Endothelial cell of umbilical vein (primary cell): ENCODE data around the gene SLC1A1. TPM values are rescaled to one million over a fixed set of nuclear protein-coding genes. Genes with fewer than 3 reads are reported as not detected.

Experiments used
- BruUV-seq: library from RNA; stranded (reverse); fragments of 400-500 nt; replicated peaks from 2 replicates; lab custom pipeline; 2021; lab: Mats Ljungman, UMichigan
- CTCF ChIA-PET: fragments of 300-600, 350-600 bp; sonication (Branson Sonifier 250); formaldehyde crosslinking; loops from one replicate; lab custom pipeline; 2021; ENCODE audit warnings: antibody characterized with exemption, inconsistent platforms; lab: Charles Lee
- POLR2A ChIA-PET: fragments of 300-600, 350-600 bp; sonication (Branson Sonifier 250); formaldehyde crosslinking; loops from one replicate; lab custom pipeline; 2021; ENCODE audit warnings: antibody characterized with exemption, inconsistent platforms; lab: Charles Lee
- DNase-seq: peaks from one replicate; pipeline ENCODE4 v3.0.0-alpha.2; 2011; ENCODE audit warnings: low read depth, low spot score
- FAIRE-seq: peaks from 2 replicates; lab custom pipeline; 2011; peaks lifted over from hg19 to GRCh38; lab: Jason Lieb, UNC
- H2AFZ ChIP-seq: 2 replicates; pipeline ENCODE4 v1.6.0; 2012; ENCODE audit warnings: low read depth, low read length, control low read depth, inconsistent platforms
- H3K27ac ChIP-seq: 2 replicates; pipeline ENCODE4 v1.5.1; 2011; ENCODE audit warnings: low read depth, mild to moderate bottlenecking, control low read depth, low read length, moderate library complexity; ENCODE audit not compliant: insufficient read depth
- H3K27me3 ChIP-seq, 2 experiments: 2 replicates each; pipeline versions ENCODE4 v1.6.0 to v1.6.1; 2011; ENCODE audit warnings: low read length in 2 of 2, mixed read lengths in 1 of 2; ENCODE audit not compliant: control insufficient read depth in 2 of 2, insufficient read depth in 2 of 2
- H3K36me3 ChIP-seq, 2 experiments: 2 replicates in 1 of 2; 3 replicates in 1 of 2; pipeline ENCODE4 v1.5.1; 2011; ENCODE audit warnings: low read length in 2 of 2, mild to moderate bottlenecking in 1 of 2, moderate library complexity in 1 of 2; ENCODE audit not compliant: control insufficient read depth in 2 of 2, insufficient read depth in 2 of 2; ENCODE audit errors: extremely low read depth in 1 of 2
- H3K4me1 ChIP-seq: 3 replicates; pipeline ENCODE4 v1.5.1; 2011; ENCODE audit warnings: mild to moderate bottlenecking, low read length; ENCODE audit not compliant: control insufficient read depth, insufficient read depth; ENCODE audit errors: extremely low read depth
- H3K4me2 ChIP-seq: 2 replicates; pipeline ENCODE4 v1.6.1; 2011; ENCODE audit warnings: low read length, control low read depth, mixed read lengths; ENCODE audit not compliant: insufficient read depth
- H3K4me3 ChIP-seq, 3 experiments: fragments of 200-600 bp in 1 of 3; sonication (generic), shearing (Covaris generic) in 1 of 3; replicated peaks in 1 of 3; 2 replicates each; pipeline ENCODE4 v1.5.1; 2011 to 2016; ENCODE audit warnings: control low read depth in 3 of 3, low read length in 3 of 3, mild to moderate bottlenecking in 2 of 3, inconsistent platforms in 1 of 3, low read depth in 1 of 3, moderate library complexity in 1 of 3; ENCODE audit not compliant: insufficient read depth in 1 of 3
- H3K79me2 ChIP-seq: 2 replicates; pipeline ENCODE4 v1.6.0; 2012; ENCODE audit warnings: low read length, inconsistent platforms; ENCODE audit not compliant: control insufficient read depth, insufficient read depth
- H3K9ac ChIP-seq: replicated peaks from 2 replicates; pipeline ENCODE3; 2011; ENCODE audit warnings: low read length, control low read depth; ENCODE audit not compliant: insufficient read depth; ENCODE audit errors: extremely low read depth
- H3K9me1 ChIP-seq: replicated peaks from 3 replicates; pipeline ENCODE4 v1.6.0; 2011; ENCODE audit warnings: mild to moderate bottlenecking, low read length; ENCODE audit not compliant: control insufficient read depth, insufficient read depth; ENCODE audit errors: extremely low read depth
- H3K9me3 ChIP-seq: replicated peaks from 2 replicates; pipeline ENCODE4 v1.5.1; 2012; ENCODE audit warnings: low read length, inconsistent platforms; ENCODE audit not compliant: control insufficient read depth, insufficient read depth
- H4K20me1 ChIP-seq: replicated peaks from 2 replicates; pipeline ENCODE3; 2011; ENCODE audit warnings: mild to moderate bottlenecking, low read length; ENCODE audit not compliant: control insufficient read depth, insufficient read depth; ENCODE audit errors: extremely low read depth
- EZH2 ChIP-seq: IDR thresholded peaks from 2 replicates; pipeline ENCODE4 v1.6.1; 2012; ENCODE audit warnings: borderline replicate concordance, low read depth, mild to moderate bottlenecking, moderate library complexity, low read length, inconsistent platforms; ENCODE audit not compliant: severe bottlenecking
- GATA2 ChIP-seq: IDR thresholded peaks from 2 replicates; pipeline ENCODE4 v1.7.0; 2011; ENCODE audit warnings: low read depth, mild to moderate bottlenecking, moderate library complexity, mixed read lengths, low read length; ENCODE audit not compliant: insufficient read length, insufficient read depth
- JUN ChIP-seq: IDR thresholded peaks from 2 replicates; pipeline ENCODE4 v1.6.1; 2011; ENCODE audit warnings: borderline replicate concordance, low read depth; ENCODE audit not compliant: insufficient read length, insufficient read depth
- MYC ChIP-seq: IDR thresholded peaks from one replicate; pipeline ENCODE4 v1.6.1; 2011; ENCODE audit warnings: mild to moderate bottlenecking, low read depth, low read length
- POLR2A ChIP-seq: IDR thresholded peaks from 2 replicates; pipeline ENCODE4 v1.6.1; 2012; ENCODE audit warnings: low read depth, mild to moderate bottlenecking, control low read depth, low read length
- POLR2AphosphoS5 ChIP-seq: IDR thresholded peaks from 2 replicates; pipeline ENCODE4 v1.6.1; 2012; ENCODE audit warnings: low read depth, mild to moderate bottlenecking, control low read depth, low read length, moderate library complexity; ENCODE audit not compliant: insufficient read depth
- dilution Hi-C: fragments of 300-500 bp; cut with MboI; formaldehyde crosslinking; loops from one replicate; pipeline ENCODE4 v1.15.0; 2019; ENCODE audit warnings: low sequenced_read_pairs; ENCODE audit not compliant: extremely low pct_ligation_motif_present
- intact Hi-C: fragments of 100-400 bp; cut with micrococcal nuclease; formaldehyde crosslinking; loops from one replicate; pipeline ENCODE4 v1.10.0; 2022
- polyA plus RNA-seq, 4 experiments: library from polyadenylated mRNA; depleted of rRNA in 3 of 4; stranded (reverse) in 3 of 4; unstranded in 1 of 4; fragments of >200 nt; gene quantifications; 2 replicates each; pipeline versions ENCODE4 v1.2.1 to v1.2.3, GENCODE V29; 2011 to 2012; ENCODE audit warnings: missing spikeins in 1 of 4
- total RNA-seq: library from RNA; stranded (reverse); gene quantifications from 2 replicates; pipeline ENCODE4 v1.2.3, GENCODE V29; 2021
- TF ChIP-seq, protein P1 (sequence below): IDR thresholded peaks from 2 replicates; pipeline ENCODE4 v1.6.1; 2011; ENCODE audit not compliant: insufficient read depth, insufficient read length

The SLC1A1 gene
- total and polyA plus RNA-seq, 2 donors (not counting 3 experiments of a cell fraction or from before 2014, with no cell fraction given): 5.8 to 8.3 TPM

GRCh38 chr9:4504250-4504649, 14.0 kb downstream of the SLC1A1 start:
- no peaks in the 10 kb centered on the region for H3K36me3 ChIP-seq
- no peak overlapping the region for H2AFZ ChIP-seq
- H3K9me3 ChIP-seq: no peaks in the 10 kb centered on the region
- no peaks in the 10 kb centered on the region for H3K27me3 ChIP-seq
- no TSS peak for BruUV-seq
- dilution Hi-C loops: no loop called here
- H3K79me2 ChIP-seq: peaks cover 4% of the 10 kb centered on the region
- TF ChIP-seq EZH2 (no peak), GATA2 (no peak), POLR2AphosphoS5 (no peak), POLR2A (no peak), JUN (no peak), MYC (no peak)
- TF ChIP-seq, protein P1, sequence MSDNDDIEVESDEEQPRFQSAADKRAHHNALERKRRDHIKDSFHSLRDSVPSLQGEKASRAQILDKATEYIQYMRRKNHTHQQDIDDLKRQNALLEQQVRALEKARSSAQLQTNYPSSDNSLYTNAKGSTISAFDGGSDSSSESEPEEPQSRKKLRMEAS: no peak
- H3K4me2 ChIP-seq: no peak overlapping the region
- H3K4me3 ChIP-seq: no peak overlapping the region
- H3K27ac ChIP-seq: no peak overlapping the region
- CTCF ChIA-PET: no interaction called here
- FAIRE-seq: no peak
- peaks cover 5% of the 10 kb centered on the region for H3K4me1 ChIP-seq
- H3K9ac ChIP-seq: no peak overlapping the region
- POLR2A ChIA-PET: no interaction called here
- H4K20me1 ChIP-seq: no peaks in the 10 kb centered on the region
- DNase-seq: no peak
- no peaks in the 10 kb centered on the region for H3K9me1 ChIP-seq
- intact Hi-C loops: no loop called here

DNA sequence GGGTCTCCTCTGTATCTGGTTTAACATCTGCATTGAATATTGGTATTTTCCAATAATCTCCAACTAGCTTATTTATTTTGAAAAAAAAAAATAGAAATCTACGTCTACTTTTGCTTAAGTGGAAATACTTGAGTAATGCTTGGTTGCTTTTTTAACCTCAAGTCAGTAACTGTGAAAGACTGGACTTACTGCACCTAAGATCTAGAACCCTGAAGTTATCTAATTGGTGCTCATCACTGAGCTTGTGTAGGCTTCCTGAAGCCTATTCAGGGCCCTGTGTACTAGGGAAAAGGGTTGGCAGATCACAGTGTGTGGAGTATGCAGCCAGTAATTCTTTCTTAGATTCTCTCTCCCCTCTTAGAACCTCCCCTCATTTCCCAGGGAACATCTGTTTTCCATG, 16.2 kb downstream of the SLC1A1 start:
- no peak overlapping the region for H3K4me3 ChIP-seq
- TF ChIP-seq EZH2 (no peak), POLR2AphosphoS5 (no peak)
- no peak for FAIRE-seq
- no peaks in the 10 kb centered on the region for H3K9me1 ChIP-seq
- ChIA-PET CTCF (no interaction called here), POLR2A (no interaction called here)
- no peaks in the 10 kb centered on the region for H3K27me3 ChIP-seq
- BruUV-seq: no TSS peak
- H3K79me2 ChIP-seq: peaks cover 2% of the 10 kb centered on the region
- H3K9me3 ChIP-seq: no peaks in the 10 kb centered on the region
- H3K27ac ChIP-seq: no peak overlapping the region
- H3K9ac ChIP-seq: no peak overlapping the region
- no peak for DNase-seq
- no peak overlapping the region for H3K4me2 ChIP-seq
- intact Hi-C loops: no loop called here
- H2AFZ ChIP-seq: no peak overlapping the region
- dilution Hi-C loops: no loop called here
- H3K36me3 ChIP-seq: no peaks in the 10 kb centered on the region
- H3K4me1 ChIP-seq: no peaks in the 10 kb centered on the region
- no peaks in the 10 kb centered on the region for H4K20me1 ChIP-seq
